IPS-NIHi7 (cell line): ENCODE data around the gene ENTPD1.
"Not testable (repeated sequence)": the region's sequence is repeated elsewhere in the genome, so short reads cannot be mapped to it uniquely, and the experiment has no call there.

Experiments
- DNase-seq: peaks from one replicate; pipeline ENCODE4 v3.0.0; 2012; ENCODE audit warnings: mixed read lengths; ENCODE audit errors: extremely low spot score

Gene ENTPD1

DNA sequence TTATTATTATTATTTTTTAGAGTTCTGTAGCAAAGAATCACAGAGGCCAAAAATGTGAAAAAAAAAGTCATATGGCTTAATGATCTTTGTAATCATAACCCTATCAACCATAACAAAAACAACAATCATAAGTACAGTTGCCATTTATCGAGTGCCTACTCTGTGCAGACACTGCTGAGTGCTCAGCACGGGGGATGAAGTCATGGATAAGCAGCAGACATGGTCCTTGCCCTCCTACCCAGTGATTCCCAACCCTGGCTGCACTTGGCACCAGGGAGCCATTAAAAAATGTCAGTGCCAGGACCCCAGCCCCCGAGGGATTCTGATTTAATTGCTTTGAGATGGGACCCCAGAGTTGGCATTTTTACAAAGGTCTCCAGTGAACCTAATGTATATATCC is 38.2 kb downstream of the ENTPD1 start:
- no peak for DNase-seq

DNA sequence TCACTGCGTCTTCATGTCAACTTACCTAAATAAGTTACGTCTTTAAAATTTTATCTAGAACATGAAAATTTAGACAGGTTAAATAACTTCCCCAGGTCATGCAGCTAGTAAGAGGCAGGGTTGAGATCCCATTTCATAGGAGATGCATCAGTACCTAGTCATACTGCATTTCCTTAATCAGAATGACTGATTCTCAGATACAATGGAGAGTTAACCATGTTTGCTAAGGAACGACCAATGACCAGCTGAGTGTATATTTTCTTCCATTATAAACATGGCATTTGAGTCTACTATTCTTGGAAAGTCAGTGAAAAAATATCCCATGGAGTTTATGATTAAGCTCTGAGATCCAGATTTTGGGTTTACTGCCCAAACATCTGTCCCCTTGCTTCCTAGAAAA is 39.6 kb downstream of the ENTPD1 start:
- DNase-seq = no peak

DNA sequence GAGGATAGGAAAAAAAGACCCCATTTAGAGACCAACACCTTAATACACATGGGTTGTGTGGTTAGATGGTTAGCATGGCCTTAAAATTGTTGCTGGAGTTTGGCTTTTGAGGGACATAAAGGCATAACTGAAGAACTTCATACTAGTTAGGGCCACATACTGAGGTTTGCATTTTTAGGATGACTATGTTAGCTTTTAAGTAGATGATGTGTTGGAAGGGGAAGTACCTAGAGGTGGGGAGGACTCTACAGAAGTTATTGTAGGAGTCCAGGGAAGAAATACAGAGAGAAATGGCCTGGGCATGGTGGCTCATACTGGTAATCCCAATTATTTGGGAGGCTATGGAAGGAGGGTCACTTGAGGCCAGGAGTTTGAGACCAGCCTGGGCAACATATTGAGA is 40.5 kb downstream of the ENTPD1 start:
- no peak for DNase-seq

DNA sequence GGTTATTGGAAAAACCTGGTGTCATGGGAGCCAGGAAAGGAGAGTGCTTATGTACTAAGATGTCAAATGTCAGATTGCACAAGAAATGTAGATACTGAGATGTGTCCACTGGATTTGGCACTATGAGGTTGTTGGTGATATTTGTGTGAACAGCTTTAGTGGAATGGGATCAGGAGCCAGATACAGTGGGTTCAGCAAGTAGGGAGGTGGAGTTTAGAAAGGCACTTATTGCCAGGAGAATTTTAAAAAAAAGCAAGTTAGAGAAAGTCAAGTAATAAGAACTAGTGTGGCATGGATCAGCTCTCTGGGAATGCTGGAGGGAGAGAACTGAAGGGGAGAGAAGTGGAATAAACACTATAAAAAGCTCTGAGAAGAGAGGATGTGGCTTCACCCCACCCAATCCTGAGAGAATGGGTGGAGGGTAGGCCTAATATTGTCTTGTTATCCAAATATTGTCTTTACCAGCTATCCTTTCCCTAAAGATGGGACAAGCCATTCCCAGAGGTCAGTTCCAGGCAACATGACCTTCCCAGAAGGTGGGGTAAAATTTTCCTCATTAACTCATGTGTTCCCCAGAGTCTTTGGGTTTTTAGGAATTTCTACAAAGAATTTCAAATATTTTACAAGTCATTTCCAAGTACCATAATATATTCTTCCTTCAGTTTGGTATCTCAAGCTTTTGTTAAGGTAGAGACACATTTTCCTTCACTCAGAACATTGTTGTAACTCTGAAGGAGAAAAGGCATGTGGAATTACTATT is 42.3 kb downstream of the ENTPD1 start:
- DNase-seq = no peak

DNA sequence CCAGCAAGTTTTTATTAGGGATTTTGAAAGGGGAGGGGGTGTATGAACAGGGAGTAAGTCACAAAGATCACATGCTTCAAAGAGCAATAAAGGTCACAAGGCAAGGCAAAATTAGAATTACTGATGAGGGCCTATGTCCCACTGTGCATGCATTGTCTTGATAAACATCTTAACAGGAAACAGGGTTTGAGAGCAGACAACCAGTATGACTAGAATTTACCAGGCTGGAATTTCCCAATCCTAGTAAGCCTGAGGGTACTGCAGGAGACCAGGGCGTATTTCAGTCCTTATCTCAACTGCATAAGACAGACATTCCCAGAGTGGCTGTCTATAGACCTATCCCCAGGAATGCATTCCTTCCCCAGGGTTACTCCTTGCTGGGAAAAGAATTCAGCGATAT is 44.3 kb downstream of the ENTPD1 start:
- DNase-seq = not testable (repeated sequence)

DNA sequence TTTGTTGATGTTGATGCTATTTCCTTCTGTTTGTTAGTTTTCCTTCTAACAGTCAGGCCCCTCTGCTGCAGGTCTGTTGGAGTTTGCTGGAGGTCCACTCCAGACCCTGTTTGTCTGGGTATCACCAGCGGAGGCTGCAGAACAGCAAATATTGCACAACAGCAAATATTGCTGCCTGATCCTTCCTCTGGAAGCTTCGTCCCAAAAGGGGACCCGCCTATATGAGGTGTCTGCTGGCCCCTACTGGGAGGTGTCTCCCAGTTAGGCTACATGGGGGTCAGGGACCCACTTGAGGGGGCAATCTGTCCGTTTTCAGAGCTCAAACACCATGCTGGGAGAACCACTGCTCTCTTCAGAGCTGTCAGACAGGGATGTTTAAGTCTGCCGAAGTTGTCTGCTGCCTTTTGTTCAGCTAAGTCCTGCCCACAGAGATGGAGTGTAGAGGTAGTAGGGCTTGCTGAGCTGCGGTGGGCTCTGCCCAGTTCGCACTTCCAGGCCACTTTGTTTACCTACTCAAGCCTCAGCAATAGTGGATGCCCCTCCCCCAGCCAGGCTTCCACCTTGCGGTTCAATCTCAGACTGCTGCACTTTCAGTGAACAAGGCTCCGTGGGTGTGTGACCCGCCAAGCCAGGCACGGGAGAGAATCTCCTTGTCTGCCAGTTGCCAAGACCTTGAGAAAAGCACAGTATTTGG is 50.9 kb downstream of the ENTPD1 start:
- not testable (repeated sequence) for DNase-seq

DNA sequence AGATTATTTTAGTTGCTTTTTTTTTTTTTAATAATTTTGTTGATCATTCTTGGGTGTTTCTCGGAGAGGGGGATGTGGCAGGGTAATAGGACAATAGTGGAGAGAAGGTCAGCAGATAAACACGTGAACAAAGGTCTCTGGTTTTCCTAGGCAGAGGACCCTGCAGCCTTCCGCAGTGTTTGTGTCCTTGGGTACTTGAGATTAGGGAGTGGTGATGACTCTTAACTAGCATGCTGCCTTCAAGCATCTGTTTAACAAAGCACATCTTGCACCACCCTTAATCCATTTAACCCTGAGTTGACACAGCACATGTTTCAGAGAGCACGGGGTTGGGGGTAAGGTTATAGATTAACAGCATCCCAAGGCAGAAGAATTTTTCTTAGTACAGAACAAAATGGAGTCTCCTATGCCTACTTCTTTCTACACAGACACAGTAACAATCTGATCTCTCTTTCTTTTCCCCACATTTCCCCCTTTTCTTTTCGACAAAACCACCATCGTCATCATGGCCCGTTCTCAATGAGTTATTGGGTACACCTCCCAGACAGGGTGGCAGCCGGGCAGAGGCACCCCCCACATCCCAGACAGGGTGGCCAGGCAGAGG is 52.8 kb downstream of the ENTPD1 start:
- DNase-seq = not testable (repeated sequence)

DNA sequence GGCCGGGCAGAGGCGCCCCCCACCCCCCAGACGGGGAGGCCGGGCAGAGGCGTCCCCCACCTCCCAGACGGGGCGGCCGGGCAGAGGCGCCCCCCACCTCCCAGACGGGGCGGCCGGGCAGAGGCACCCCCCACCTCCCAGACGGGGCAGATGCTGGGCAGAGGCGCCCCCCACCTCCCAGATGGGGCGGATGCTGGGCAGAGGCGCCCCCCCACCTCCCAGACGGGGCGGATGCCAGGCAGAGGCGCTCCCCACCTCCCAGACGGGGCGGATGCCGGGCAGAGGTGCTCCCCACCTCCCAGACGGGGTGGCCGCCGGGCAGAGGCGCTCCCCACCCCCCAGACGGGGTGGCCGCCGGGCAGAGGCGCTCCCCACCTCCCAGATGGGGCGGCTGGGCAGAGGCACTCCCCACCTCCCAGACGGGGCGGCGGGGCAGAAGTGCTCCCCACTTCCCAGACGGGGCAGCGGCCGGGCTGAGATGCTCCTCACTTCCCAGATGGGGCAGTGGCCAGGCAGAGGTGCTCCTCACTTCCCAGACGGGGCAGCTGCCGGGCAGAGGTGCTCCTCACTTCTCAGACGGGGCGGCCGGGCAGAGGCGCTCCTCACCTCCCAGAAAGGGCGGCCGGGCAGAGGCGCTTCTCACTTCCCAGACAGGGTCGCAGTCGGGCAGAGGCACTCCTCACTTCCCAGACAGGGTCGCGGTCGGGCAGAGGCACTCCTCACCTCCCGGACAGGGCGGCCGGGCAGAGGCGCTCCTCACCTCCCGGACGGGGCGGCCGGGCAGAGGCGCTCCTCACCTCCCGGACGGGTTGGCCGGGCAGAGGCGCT is 53.6 kb downstream of the ENTPD1 start:
- no peak for DNase-seq

DNA sequence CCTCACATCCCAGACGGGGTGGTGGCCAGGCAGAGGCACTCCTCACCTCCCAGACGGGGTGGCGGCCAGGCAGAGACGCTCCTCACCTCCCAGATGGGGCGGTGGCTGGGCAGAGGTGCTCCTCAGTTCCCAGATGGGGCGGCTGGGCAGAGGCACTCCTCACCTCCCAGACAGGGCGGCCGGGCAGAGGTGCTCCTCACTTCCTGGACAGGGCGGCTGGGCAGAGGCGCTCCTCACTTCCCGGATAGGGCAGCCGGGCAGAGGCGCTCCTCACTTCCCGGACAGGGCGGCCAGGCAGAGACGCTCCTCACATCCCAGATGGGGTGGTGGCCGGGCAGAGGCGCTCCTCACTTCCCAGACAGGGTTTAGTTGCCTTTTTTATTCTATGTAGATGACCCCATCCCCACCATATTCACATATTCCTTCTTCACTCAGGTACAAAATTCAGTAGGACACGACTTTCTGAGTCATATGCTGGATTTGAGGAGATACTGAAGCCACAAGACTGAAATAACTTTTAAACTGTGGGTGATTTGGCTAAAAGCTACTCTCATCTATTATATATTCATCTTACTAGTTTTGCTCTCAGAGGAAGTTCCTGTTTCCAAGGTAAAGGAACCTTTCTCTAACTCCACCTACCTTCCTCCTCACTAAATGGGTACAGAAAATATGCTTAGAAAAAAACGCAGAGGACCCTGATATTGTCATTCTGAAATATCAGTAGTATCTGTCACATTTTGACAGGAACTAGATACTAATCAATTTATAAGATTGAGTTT is 54.4 kb downstream of the ENTPD1 start:
- DNase-seq = no peak

DNA sequence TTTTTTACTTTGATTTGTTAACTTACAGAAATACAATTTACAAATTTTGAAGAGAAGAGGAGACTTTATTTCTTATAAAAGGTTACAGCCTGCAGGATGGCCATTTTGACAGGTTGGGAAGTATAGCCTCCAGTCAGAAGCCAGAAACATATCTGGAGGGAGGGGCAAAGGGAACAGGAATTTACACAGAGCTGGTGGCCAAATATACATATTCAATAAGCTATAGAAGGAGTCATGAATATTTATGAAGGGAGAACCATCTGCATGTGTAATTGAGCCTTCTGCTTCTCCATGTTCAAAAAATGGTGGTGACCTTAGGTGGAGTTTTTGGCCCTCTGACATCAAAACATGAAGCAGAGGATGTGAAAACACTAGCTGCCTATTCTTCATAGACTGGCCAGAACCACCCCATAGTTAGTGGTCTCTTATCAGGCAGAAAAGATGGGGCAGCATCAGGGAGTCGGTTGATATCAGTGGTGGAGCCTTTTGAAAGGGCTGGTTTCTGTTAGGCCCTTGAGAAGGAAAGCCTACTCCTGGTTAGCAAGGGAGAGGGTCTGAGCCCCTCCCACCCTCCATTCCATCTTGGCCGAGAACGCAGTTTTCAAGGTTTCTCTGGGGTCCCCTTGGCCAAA is 57.2 kb downstream of the ENTPD1 start:
- no peak for DNase-seq

DNA sequence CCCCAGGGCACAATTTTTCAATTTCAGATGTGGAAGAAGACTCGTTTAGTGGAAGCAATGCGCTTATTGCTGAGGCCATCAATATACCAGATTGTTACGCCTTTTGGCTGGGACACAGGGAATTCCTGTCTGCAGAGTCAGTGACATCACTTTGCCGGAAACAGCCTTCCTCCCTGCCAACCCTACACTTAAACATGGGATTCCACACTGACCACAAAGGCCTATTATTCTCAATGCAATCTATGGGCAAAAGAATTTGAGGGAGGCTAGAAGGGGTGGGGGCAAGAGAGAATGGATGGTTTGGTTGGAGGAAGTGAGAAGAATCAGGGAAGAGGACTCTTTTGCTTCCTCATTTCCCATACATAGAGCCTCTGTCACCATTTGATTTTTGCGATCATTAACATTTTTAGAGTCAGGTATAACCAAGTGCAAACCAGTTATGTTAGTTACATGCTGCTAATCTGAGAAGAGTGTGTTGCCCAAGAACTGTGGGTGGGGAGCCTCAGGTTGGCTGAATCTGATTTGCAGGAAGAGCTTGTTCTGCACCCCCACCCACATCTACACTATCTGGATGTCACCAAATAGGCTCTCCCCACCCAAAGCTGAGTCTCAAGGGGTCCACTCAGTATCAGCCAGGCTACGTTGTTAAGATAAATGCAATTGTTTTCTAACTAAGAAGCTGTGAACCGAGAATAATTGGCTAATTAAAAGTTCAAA is 58.2 kb downstream of the ENTPD1 start:
- no peak for DNase-seq

DNA sequence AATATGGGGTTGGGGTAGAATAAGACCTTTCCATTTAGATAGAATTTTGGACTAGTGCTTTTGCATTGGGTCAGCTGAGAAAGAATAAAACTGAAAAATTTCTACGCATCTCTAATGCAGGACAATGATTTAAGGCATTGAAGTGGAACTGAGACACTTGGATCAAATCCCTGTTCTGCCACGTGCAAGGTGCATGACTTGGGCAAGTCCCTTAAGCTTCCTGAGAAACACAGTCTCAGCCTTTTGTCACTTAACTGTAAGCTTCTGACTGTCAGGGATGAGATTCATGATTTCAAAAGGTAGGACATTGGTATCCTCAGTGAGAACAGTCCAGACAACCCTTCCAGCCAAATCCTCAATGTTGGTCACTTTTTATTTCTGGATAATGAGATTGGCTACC is 59.2 kb downstream of the ENTPD1 start:
- no peak for DNase-seq

DNA sequence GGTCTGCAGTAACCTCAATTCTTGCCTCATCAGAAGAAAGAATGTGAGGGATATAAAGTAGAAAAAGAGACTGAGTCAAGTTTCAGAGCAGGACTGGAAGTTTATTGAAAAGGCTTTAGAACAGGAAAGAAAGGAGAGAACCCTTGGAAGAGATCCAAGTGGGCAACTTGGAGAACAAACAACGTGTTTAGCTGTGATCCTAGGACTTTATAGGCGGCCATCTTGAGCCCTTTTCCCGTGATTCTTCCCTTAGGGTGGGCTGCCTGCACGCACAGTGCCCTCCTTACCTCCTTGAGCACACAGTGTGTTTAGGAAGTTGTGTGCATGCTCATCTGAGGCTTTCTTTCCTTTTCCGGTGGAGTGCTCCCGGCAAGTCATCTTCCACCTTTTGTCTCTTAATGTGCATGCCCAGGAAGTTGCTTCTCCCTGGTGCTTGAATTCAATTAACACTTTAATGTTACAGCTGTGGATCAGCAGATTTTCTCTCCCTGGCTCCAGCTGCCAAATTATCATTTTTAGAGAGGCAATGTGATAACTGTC is 59.8 kb downstream of the ENTPD1 start:
- DNase-seq = no peak

DNA sequence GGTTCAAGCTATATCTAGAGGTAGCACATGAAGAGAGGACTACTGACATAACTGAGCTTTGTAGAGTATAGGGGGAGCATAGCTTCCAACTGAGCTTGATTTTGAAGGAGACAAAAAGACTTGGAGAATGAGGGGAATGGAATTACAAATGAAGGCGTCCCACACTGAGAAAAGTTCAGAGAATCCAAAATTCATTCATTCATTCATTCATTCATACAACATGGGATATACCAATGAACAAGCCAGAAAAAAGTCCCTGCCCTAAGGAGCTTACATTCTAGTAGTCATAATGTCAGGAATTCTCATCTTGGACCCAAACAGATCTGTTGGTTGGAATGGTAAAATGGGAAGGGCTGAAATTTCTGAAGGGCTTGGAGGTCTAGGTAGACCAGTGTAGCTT is 62.0 kb downstream of the ENTPD1 start:
- no peak for DNase-seq

DNA sequence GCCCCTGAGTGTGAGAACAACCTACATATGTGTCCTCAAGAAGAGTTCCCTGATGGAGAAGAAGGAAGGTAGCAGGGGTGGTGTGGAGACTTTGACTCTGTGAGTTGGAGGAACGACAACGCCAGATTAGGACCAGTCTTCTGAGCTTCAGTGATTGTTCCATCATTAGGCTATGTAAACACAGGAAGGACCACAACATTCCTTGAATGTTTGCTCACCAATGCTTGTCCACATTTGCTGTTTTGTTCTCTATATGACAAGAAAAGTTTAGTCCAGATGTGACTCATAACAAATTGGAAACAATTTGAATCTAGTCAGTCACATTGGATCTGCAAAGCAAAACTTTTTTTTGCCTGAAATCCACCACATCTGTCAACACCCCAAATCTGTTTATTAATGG is 62.7 kb downstream of the ENTPD1 start:
- no peak for DNase-seq

DNA sequence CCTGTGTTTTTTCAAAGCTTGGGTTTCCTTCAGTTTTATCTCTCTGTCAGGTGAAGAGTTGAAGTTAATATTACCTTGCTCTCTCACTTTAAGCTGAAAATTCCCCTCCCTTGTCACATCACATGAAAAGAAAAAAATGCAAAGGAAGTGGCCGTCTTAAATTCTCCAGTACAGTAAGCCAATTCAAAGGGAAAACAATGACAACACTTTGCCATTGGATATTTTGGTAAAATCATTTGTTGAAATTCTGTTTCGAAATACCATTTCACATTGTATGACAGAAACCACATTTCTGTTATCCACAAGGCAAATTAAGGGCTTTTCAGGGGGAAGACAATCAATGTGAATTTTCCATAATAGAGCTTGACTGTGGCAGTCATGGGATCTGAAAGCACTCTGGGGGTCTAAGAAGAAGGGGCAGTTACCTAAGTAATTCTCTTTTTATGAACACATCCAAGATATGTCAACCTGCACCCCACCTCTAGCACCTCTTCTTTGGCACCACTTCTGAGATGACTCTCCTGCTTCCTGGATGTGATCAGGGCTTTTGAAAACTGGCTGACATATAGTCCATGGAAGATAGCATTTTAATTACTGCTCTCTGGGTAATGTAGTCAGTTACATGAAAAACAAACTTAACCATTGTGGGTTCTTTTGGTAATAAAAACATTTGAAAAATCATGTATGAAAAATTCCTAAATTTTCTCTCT is 63.8 kb downstream of the ENTPD1 start:
- no peak for DNase-seq

DNA sequence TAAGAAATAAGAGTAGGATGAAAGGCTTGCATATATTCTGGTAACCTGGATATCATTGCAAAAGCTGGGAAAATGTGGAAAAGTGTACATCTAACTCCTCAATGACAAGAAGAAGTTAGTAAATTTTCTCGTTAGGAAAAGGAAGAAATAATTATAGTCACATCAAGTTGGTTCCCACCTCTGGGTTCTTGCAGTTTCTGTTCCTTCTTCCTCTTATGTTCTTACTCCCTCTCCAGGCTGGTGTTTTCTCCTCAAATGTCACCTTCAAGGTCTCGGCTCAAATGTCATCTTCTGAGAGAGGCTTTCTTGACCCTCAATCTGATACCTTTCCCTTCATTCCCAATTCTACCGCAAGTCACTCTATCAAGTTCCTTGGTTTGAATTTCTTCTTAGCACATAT is 64.4 kb downstream of the ENTPD1 start:
- no peak for DNase-seq

DNA sequence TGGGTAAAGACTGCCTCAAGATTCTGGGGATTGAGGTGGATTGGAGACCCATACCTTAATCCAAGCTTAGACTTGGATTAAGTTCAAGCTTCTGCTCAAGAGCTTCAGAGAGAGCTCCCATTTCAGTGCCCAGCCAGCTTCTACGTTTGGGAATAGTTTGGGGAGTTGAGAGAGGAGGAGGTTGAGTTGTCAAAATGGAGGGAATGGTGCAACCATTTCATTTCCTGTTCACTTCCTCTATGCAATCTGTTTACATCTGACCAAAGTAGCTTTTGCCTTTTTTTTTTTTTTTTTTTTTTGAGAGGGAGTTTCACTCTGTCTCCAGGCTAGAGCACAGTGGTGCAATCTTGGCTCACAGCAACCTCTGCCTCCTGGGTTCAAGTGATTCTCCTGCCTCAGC is 65.8 kb downstream of the ENTPD1 start:
- DNase-seq = no peak

DNA sequence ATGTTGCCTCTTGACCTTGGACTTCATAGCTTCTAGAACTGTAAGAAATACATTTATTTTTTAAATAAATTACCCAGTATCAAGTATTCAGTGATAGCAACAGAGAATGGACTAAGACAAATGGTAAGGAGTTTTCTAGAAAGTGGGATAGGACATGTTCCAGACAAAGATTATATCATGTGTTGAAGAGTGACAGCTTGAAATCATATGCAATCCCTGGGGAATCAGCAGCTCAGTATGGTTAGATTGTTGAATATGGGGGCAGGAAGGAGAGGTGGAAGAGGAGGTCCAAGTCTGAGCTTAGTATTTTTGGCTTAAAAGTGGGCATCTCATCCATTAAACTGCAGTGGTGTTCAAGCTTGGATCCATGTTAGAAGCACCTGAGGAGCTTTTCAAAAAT is 74.1 kb downstream of the ENTPD1 start:
- DNase-seq = no peak
